HFFc6 (cell line): ENCODE data around the gene OCIAD1. TPM values are rescaled to one million over a fixed set of nuclear protein-coding genes. Genes with fewer than 3 reads are reported as not detected.

Experiments used
- DNase-seq: peaks from one replicate; pipeline ENCODE4 v3.0.0-alpha.2; 2018
- H3K27ac Mint-ChIP-seq: 2 replicates; pipeline ENCODE4 v1.8.0; 2020; ENCODE audit warnings: mild to moderate bottlenecking, mixed read lengths
- H3K27me3 Mint-ChIP-seq: 2 replicates; pipeline ENCODE4 v1.8.0; 2021; ENCODE audit warnings: mild to moderate bottlenecking, moderate library complexity, mixed read lengths; ENCODE audit not compliant: insufficient read depth
- H3K36me3 Mint-ChIP-seq: 2 replicates; pipeline ENCODE4 v1.8.0; 2021; ENCODE audit warnings: low read depth, mixed read lengths
- H3K4me1 Mint-ChIP-seq: 2 replicates; pipeline ENCODE4 v1.8.0; 2020; ENCODE audit warnings: low read depth, mixed read lengths
- H3K4me3 Mint-ChIP-seq: 2 replicates; pipeline ENCODE4 v1.8.0; 2020; ENCODE audit warnings: mild to moderate bottlenecking, moderate library complexity, mixed read lengths
- H3K9me3 Mint-ChIP-seq: 2 replicates; pipeline ENCODE4 v1.8.0; 2020; ENCODE audit warnings: mild to moderate bottlenecking, mixed read lengths
- long read RNA-seq: library from polyadenylated mRNA; unstranded; transcript quantifications from one replicate; pipeline ENCODE4 v2.0.0, GENCODE V29; 2019
- total RNA-seq, 6 experiments: library from RNA; stranded (reverse); fragmentation: NEBNext Ultra II Directional; extraction: Animal tissue kit (Norgen Biotek cat#: 25700); gene quantifications; 2 replicates in 1 of 6; 3 replicates in 5 of 6; pipeline ENCODE4 v1.2.3, GENCODE V29; 2021
- TF ChIP-seq, protein P1 (sequence below): fragments of 200-600 bp; sonication (generic); IDR thresholded peaks from 2 replicates; pipeline ENCODE4 v1.5.0; 2021; ENCODE audit warnings: antibody characterized with exemption, mild to moderate bottlenecking

OCIAD1 gene, protein sequence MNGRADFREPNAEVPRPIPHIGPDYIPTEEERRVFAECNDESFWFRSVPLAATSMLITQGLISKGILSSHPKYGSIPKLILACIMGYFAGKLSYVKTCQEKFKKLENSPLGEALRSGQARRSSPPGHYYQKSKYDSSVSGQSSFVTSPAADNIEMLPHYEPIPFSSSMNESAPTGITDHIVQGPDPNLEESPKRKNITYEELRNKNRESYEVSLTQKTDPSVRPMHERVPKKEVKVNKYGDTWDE
- 100 to 1,000 TPM; 125 to 153 (median 136) TPM for total RNA-seq
- long read RNA-seq, transcript OCIAD1-202 (9 exons, 1,594 nt): minor isoform, 21 of 140 reads
- long read RNA-seq, transcript OCIAD1-201 (9 exons, 1,414 nt): major isoform, 63 of 140 reads
- long read RNA-seq, partial matches to known transcripts: 24 of 140 reads
- long read RNA-seq, other reads (novel, unspliced or antisense): 27 of 140 reads

GRCh38 chr4:48830706-48831531, at the start of gene OCIAD1:
Gene OCIAD1, plus strand, starts transcription at chr4:48831088. Its CDS starts 1,537 bp downstream, at chr4:48832625.
- DNase-seq: peak; percentile 99
- peaks cover 4% of the 10 kb centered on the region; the same call in 1 of the 2 replicates for H3K9me3 Mint-ChIP-seq
- peaks cover 9% of the 10 kb centered on the region for H3K27me3 Mint-ChIP-seq
- TF ChIP-seq, protein P1, sequence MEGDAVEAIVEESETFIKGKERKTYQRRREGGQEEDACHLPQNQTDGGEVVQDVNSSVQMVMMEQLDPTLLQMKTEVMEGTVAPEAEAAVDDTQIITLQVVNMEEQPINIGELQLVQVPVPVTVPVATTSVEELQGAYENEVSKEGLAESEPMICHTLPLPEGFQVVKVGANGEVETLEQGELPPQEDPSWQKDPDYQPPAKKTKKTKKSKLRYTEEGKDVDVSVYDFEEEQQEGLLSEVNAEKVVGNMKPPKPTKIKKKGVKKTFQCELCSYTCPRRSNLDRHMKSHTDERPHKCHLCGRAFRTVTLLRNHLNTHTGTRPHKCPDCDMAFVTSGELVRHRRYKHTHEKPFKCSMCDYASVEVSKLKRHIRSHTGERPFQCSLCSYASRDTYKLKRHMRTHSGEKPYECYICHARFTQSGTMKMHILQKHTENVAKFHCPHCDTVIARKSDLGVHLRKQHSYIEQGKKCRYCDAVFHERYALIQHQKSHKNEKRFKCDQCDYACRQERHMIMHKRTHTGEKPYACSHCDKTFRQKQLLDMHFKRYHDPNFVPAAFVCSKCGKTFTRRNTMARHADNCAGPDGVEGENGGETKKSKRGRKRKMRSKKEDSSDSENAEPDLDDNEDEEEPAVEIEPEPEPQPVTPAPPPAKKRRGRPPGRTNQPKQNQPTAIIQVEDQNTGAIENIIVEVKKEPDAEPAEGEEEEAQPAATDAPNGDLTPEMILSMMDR: no peak
- peaks cover 27% of the 10 kb centered on the region for H3K36me3 Mint-ChIP-seq
- peak within 1 kb of the TSS; percentile 96 for H3K4me3 Mint-ChIP-seq
- peak within 1 kb of the TSS; percentile 99 for H3K27ac Mint-ChIP-seq
- H3K4me1 Mint-ChIP-seq: peaks cover 24% of the 10 kb centered on the region

- TF ChIP-seq, protein P1: no peak
- Mint-ChIP-seq H3K4me1 (peaks cover 28% of the 10 kb centered on the region), H3K9me3 (no peaks in the 10 kb centered on the region), H3K36me3 (no peaks in the 10 kb centered on the region), H3K27me3 (no peaks in the 10 kb centered on the region; the same call in 1 of the 2 replicates), H3K27ac (no peak overlapping the region), H3K4me3 (no peak overlapping the region)
- DNase-seq: no peak
Observed at GRCh38 chr4:48781968-48782367, 48.9 kb upstream of the OCIAD1 start.

DNA sequence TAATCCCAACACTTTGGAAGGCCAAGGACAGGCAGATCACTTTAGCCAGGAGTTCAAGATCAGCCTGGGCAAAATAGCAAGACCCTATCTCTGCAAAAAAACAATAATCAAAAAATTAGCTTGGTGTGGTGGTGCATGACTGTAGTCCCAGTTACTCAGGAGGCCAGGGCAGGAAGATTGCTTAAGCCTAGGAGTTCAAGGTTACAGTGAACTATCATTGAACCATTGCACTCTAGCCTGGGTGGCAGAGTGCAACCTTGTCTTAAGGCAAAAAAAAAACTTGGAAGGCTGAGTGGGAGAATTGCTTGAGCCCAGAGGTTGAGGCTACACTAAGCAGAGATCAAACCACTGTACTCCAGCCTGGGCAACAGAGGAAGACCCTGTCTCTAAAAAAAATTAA, 45.6 kb upstream of the OCIAD1 start:
- TF ChIP-seq, protein P1: no peak
- H3K36me3 Mint-ChIP-seq: no peaks in the 10 kb centered on the region
- H3K27ac Mint-ChIP-seq: no peak overlapping the region
- no peak for DNase-seq
- H3K4me3 Mint-ChIP-seq: no peak overlapping the region
- H3K9me3 Mint-ChIP-seq: no peaks in the 10 kb centered on the region
- H3K27me3 Mint-ChIP-seq: no peaks in the 10 kb centered on the region; the same call in 1 of the 2 replicates
- peaks cover 14% of the 10 kb centered on the region for H3K4me1 Mint-ChIP-seq

GRCh38 chr4:48786549-48786948, 44.3 kb upstream of the OCIAD1 start:
- Mint-ChIP-seq H3K36me3 (no peaks in the 10 kb centered on the region), H3K27me3 (no peaks in the 10 kb centered on the region), H3K27ac (no peak overlapping the region), H3K9me3 (no peaks in the 10 kb centered on the region), H3K4me3 (no peak overlapping the region), H3K4me1 (peaks cover 8% of the 10 kb centered on the region)
- DNase-seq: no peak
- TF ChIP-seq, protein P1: no peak

DNA sequence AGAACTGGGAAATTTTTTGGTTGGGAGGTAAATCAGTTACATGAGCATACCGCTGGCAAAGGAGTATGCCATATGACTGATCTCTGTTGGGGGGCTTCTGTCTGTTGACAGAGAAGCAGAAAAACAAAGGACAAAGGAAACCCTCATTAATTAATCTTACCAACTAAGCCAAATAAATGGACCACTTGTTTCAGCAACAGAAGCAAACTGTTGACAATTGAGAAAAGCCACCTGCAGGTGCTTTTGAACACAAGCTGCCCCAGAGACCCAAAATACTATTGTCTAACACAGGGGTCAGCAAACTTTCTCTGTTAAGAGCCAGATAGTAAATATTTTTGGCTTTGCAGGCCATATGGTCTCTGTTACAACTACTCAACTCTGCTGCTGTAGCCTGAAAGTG, 43.8 kb upstream of the OCIAD1 start:
- Mint-ChIP-seq H3K36me3 (no peaks in the 10 kb centered on the region), H3K9me3 (no peaks in the 10 kb centered on the region), H3K27ac (no peak overlapping the region), H3K4me1 (0 out of 2 replicates have a peak, but pooled peaks cover 6% of the 10 kb centered on the region), H3K4me3 (no peak overlapping the region), H3K27me3 (no peaks in the 10 kb centered on the region)
- DNase-seq: no peak
- TF ChIP-seq, protein P1: no peak
